Adrenal gland (tissue), 12 donors: ENCODE results near the gene SCRN3. TPM values are rescaled to one million over a fixed set of nuclear protein-coding genes. Genes with fewer than 3 reads are reported as not detected.

Source experiments
- DNase-seq, 7 donors: peaks; one replicate each; pipeline ENCODE4 v3.0.0-alpha.2; 2019 to 2020
- H3K27ac ChIP-seq, 5 donors: fragments of 200-600 bp; sonication (generic) in 4 of 5; 1 replicate in 3 of 5; 2 replicates in 2 of 5; pipeline versions ENCODE4 v1.5.1 to v1.8.0; 2016 to 2020; ENCODE audit warnings: mild to moderate bottlenecking in 1 of 5
- H3K27me3 ChIP-seq: fragments of 200-600 bp; 2 replicates; pipeline ENCODE4 v1.8.0; 2021
- H3K36me3 ChIP-seq, 2 donors: fragments of 200-600 bp; replicated peaks in 1 of 2; 1 replicate in 1 of 2; 2 replicates in 1 of 2; pipeline versions ENCODE4 v1.5.1 to v1.8.0; 2018 to 2022
- H3K4me1 ChIP-seq, 2 donors: fragments of 200-600 bp; replicated peaks in 1 of 2; 1 replicate in 1 of 2; 2 replicates in 1 of 2; pipeline versions ENCODE4 v1.5.1 to v1.8.0; 2018 to 2021
- H3K4me3 ChIP-seq, 4 donors: fragments of 200-600 bp; sonication (generic) in 3 of 4; one replicate each; pipeline ENCODE4 v1.5.1; 2016 to 2018
- H3K9me3 ChIP-seq, 3 donors: fragments of 200-600 bp; sonication (generic) in 1 of 3; replicated peaks in 1 of 3; 1 replicate in 2 of 3; 2 replicates in 1 of 3; pipeline versions ENCODE4 v1.5.1 to v1.8.0; 2016 to 2021
- POLR2A ChIP-seq, 2 donors: fragments of 450-650 bp; IDR thresholded peaks; one replicate each; pipeline ENCODE4 v1.6.1; 2017; ENCODE audit warnings: antibody characterized with exemption in 2 of 2, mild to moderate bottlenecking in 2 of 2, moderate library complexity in 1 of 2
- WGBS, 4 donors: extraction: QIAGEN DNeasy Blood & Tissue Kit in 2 of 4; methylation state at CpG; one replicate each; pipeline versions ENCODE4 v1.1.5 to v1.1.7; 2013 to 2017; 5-methylcytosine and 5-hydroxymethylcytosine counted together
- intact Hi-C, 2 donors: fragments of 100-400 bp; cut with DNase I; formaldehyde crosslinking; loops; one replicate each; pipeline versions ENCODE4 v1.14.1 to v1.15.0; 2022 to 2023
- polyA plus RNA-seq, 3 donors: library from polyadenylated mRNA; stranded (reverse); fragments of 200-250 nt in 2 of 3; fragments of 350-450 nt in 1 of 3; fragmentation: Illumina TruSeq in 1 of 3; extraction: RNeasy Lipid Tissue Mini Kit (QIAGEN cat#74804) in 1 of 3; gene quantifications; one replicate each; pipeline ENCODE4 v1.2.3, GENCODE V29; 2013 to 2014
- total RNA-seq, 9 donors: library from RNA; depleted of rRNA in 4 of 9; stranded (reverse); fragments of >200 nt in 4 of 9; fragments of 120-200 nt in 1 of 9; fragmentation: NEBNext Ultra II Directional in 1 of 9; extraction: Animal tissue kit (Norgen Biotek cat#: 25700) in 1 of 9; gene quantifications; one replicate each; pipeline versions ENCODE4 v1.1.0 to v1.2.4, GENCODE V29; 2013 to 2023
- TF ChIP-seq, protein P1 (sequence below), 6 experiments: fragments of 450-650 bp in 4 of 6; fragments of 200-600 bp in 2 of 6; sonication (generic) in 1 of 6; IDR thresholded peaks; 1 replicate in 5 of 6; 2 replicates in 1 of 6; pipeline versions ENCODE4 v1.5.1 to v1.8.0; 2016 to 2021; ENCODE audit warnings: antibody characterized with exemption in 6 of 6, mild to moderate bottlenecking in 2 of 6, moderate library complexity in 1 of 6
- donor health status: healthy with polysubstance abuse.
- donor health status: Bipolar disorder and iron deficiency.
- donor health status: DM: yes; HTN: yes; CAD: no.
- donor health status: DM: no; HTN: no; CAD: no.
- donor health status: DM: no; HTN: no; CAD: no.
- donor health status: DM: yes; HTN: yes; CAD: no.

SCRN3 gene
- total and polyA plus RNA-seq, 12 donors, result 8.8 to 60.6 (median 29.8) TPM

DNA sequence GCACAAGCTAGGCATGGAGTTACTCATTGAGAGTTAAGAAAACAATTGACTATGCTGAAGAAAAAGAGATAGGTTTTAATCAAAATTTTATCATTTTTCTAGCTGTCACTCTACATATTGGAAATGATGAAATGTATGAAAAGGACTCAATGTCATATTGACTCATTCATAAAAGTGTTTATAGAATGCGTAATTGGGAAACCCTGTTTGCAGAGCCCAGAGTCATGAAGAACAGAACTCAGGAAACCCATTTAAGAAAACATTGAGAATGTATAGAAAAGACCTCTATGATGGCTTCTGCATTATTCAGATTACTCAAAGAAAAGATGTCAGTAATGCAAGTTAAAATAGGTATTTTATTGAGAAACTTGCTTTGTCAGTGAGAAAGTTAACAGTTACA, 36.4 kb downstream of the SCRN3 start:
- TF ChIP-seq, protein P1, sequence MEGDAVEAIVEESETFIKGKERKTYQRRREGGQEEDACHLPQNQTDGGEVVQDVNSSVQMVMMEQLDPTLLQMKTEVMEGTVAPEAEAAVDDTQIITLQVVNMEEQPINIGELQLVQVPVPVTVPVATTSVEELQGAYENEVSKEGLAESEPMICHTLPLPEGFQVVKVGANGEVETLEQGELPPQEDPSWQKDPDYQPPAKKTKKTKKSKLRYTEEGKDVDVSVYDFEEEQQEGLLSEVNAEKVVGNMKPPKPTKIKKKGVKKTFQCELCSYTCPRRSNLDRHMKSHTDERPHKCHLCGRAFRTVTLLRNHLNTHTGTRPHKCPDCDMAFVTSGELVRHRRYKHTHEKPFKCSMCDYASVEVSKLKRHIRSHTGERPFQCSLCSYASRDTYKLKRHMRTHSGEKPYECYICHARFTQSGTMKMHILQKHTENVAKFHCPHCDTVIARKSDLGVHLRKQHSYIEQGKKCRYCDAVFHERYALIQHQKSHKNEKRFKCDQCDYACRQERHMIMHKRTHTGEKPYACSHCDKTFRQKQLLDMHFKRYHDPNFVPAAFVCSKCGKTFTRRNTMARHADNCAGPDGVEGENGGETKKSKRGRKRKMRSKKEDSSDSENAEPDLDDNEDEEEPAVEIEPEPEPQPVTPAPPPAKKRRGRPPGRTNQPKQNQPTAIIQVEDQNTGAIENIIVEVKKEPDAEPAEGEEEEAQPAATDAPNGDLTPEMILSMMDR (IDR thresholded peaks at IDR 0.05), result no peak
- TF ChIP-seq POLR2A (IDR thresholded peaks at IDR 0.05), result no peak
- intact Hi-C loops, result no loop called here
- H3K9me3 ChIP-seq, result no peaks in the 10 kb centered on the region
- H3K27me3 ChIP-seq, result no peaks in the 10 kb centered on the region
- peaks cover 0 to 5% of the 10 kb centered on the region in 2 donors for H3K36me3 ChIP-seq
- H3K4me3 ChIP-seq, result no peak overlapping the region
- no peaks in the 10 kb centered on the region for H3K4me1 ChIP-seq
- DNase-seq, result no peak
- WGBS, 4 donors, result 95 to 100% (median 96%) methylated on average over 1 of the region's 1 CpG
- no peak overlapping the region for H3K27ac ChIP-seq

DNA sequence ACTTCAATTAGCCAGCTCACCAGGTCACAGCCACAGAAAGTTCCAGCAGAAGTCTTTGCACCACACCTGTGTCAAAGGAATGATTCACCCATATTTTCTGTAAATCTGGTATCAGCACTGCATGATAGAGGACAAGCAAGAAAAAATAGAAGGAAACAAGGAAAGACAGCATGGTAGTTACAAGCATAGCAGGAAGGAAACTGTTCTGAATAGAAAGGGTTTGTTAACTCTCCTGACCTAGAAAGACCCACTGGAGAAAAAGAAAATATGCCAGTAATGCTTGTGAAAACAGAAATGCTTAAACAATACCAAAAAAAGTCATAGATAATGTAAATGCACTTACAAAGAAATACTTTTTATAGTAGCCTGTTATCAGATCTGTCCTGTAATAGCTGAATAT, 40.8 kb downstream of the SCRN3 start:
- intact Hi-C loops, result no loop called here
- Histone ChIP-seq H3K27ac (no peak overlapping the region), H3K27me3 (no peaks in the 10 kb centered on the region), H3K4me1 (no peaks in the 10 kb centered on the region), H3K4me3 (no peak overlapping the region), H3K9me3 (no peaks in the 10 kb centered on the region), H3K36me3 (peaks cover 0 to 5% of the 10 kb centered on the region in 2 donors)
- TF ChIP-seq POLR2A (IDR thresholded peaks at IDR 0.05), result no peak
- TF ChIP-seq, protein P1 (IDR thresholded peaks at IDR 0.05), result no peak
- DNase-seq, result no peak

DNA sequence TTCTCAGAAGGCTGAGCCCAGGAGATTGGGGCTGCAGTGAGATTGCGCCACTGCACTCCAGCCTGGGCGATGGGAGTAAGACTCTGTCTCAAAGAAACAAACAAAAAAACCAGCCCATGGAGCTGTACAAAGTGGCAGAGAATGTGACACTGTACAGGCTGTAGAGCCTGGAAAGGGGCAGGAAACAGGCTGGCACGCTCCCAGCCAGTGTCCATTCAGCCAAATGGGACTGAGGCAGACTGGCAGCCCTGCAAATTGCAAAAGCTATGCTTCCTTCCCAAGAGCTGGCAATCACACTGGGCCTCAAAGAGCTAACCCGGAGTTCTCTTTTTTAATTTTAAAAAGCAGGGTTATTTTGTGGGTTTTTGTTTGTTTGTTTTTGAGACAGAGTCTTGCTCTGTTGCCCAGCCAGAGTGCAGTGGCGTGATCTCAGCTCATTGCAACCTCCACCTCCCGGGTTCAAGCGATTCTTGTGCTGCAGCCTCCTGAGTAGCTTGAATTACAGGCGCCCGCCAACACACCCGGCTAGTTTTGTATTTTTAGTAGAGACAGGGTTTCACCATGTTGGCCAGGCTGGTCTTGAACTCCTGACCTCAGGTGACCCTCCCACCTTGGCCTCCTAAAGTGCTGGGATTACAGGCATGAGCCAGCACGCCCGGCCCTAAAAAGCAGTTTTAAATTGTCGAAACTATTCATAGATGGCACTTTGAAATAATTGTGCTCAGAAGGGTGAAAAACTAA, 42.8 kb downstream of the SCRN3 start:
- TF ChIP-seq, protein P1 (IDR thresholded peaks at IDR 0.05), result no peak
- TF ChIP-seq POLR2A (IDR thresholded peaks at IDR 0.05), result no peak
- Histone ChIP-seq H3K27me3 (no peaks in the 10 kb centered on the region), H3K27ac (no peak overlapping the region), H3K36me3 (peaks cover 0 to 5% of the 10 kb centered on the region in 2 donors), H3K9me3 (no peaks in the 10 kb centered on the region), H3K4me3 (no peak overlapping the region), H3K4me1 (peaks cover 0 to 9% of the 10 kb centered on the region in 2 donors)
- DNase-seq, result peak in 4 of 7 donors; percentile 8 to 35 (median 22)
- intact Hi-C loops, result no loop called here
- 80 to 90% (median 86%) methylated on average over 13 of the region's 13 CpGs for WGBS, 4 donors

DNA sequence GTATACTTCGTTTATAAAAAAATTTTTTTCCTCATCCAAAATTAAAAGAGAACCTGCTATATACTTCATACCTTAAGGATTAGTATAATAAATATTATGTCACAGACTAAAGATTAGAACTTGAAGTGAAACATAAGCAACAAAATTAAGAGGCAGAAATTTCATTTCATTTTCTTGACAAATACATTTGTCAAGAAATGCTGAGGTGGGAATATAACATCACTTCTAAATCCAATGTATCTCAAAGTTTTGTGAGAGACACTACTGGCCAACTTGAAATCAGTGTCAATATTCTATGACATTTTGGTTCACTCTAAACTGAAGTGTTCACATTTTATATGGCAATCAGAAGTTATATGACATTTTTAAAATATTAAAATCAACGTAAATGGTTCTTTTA, 43.8 kb downstream of the SCRN3 start:
- TF ChIP-seq POLR2A (IDR thresholded peaks at IDR 0.05), result no peak
- TF ChIP-seq, protein P1 (IDR thresholded peaks at IDR 0.05), result no peak
- no peaks in the 10 kb centered on the region for H3K9me3 ChIP-seq
- H3K4me3 ChIP-seq, result no peak overlapping the region
- intact Hi-C loops, result no loop called here
- peaks cover 0 to 5% of the 10 kb centered on the region in 2 donors for H3K36me3 ChIP-seq
- 85 to 93% (median 91%) methylated on average over 2 of the region's 2 CpGs for WGBS, 4 donors
- peaks cover 0 to 9% of the 10 kb centered on the region in 2 donors for H3K4me1 ChIP-seq
- H3K27ac ChIP-seq, result no peak overlapping the region
- DNase-seq, result no peak
- no peaks in the 10 kb centered on the region for H3K27me3 ChIP-seq
